HG02678 (cell line): ENCODE results near the gene ASF1B.
"Not testable (repeated sequence)": the region's sequence is repeated elsewhere in the genome, so short reads cannot be mapped to it uniquely, and the experiment has no call there.

Source experiments
- ATAC-seq: cut with Tn5 transposase; IDR thresholded peaks from one replicate; pipeline ENCODE4 v1.9.1; 2021; ENCODE audit warnings: mild to moderate bottlenecking, moderate library complexity; ENCODE audit not compliant: unreplicated experiment

The ASF1B gene

GRCh38 chr19:14136509-14137281 is at the start of gene ASF1B:
Gene ASF1B (minus strand): TSS chr19:14136589. CDS start chr19:14136456, 133 bp downstream.
- ATAC-seq = peak; percentile 82

GRCh38 chr19:14185691-14186090 is 49.3 kb upstream of the ASF1B start:
- ATAC-seq = not testable (repeated sequence)

DNA sequence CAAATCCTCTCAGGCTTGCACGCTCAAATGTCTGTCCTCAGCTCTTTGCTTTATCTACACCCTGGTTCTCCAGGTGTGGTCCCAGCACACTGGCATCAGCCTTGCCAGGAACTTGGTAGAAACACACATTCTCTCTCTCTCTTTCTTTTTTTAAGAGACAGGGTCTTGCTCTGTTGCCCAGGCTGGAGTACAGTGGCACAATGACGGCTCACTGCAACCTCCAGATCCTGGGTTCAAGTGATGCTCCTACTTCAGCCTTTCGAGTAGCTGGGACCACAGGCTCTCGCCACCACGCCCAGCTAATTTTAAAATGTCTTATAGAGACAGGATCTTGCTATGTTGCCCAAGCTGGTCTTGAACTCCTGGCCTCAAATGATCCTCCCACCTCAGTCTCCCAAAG is 48.8 kb upstream of the ASF1B start:
- ATAC-seq = no peak

- no peak for ATAC-seq
These were observed 47.5 kb upstream of the ASF1B start for GRCh38 chr19:14183741-14184350.

GRCh38 chr19:14182476-14182875 is 46.1 kb upstream of the ASF1B start:
- ATAC-seq = no peak

DNA sequence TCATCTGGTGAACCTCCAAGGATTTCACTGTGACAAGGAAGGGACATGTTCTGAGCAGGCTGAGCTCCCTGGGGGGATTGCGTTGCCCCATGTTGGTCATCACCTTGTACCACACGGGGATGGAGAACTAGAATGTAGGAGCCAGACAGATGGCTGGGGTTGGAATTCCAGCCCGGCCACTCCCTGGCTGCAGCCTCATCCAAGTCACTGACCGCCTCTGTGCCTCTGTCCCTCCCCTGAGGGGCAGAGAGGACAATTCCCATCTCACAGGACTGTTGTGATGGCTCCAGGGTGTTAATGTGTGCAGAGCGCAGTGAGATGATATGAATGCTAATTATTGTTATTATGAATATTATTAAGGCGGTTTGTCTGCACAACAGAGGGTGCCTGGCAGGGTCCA is 45.5 kb upstream of the ASF1B start:
- no peak for ATAC-seq

DNA sequence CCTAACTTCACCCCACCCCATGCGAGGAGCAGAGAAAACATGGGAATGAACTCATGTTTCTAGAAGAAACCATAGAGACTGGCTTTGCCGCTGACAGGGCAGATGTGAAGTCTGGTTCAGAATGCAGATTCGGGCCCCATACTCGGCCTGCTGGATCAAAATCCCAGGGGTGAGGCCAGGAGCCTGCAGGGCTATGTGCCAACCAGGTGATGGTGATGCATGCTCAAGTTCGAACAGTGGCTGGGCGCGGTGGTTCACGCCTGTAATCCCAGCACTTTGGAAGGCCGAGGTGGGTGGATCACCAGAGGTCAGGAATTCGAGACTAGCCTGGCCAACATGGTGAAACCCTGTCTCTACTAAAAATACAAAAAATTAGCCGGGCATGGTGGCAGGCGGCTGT is 44.8 kb upstream of the ASF1B start:
- ATAC-seq = not testable (repeated sequence)

GRCh38 chr19:14177496-14178074 is 41.2 kb upstream of the ASF1B start:
- ATAC-seq = no peak

GRCh38 chr19:14175351-14175792 is 39.0 kb upstream of the ASF1B start:
- no peak for ATAC-seq

DNA sequence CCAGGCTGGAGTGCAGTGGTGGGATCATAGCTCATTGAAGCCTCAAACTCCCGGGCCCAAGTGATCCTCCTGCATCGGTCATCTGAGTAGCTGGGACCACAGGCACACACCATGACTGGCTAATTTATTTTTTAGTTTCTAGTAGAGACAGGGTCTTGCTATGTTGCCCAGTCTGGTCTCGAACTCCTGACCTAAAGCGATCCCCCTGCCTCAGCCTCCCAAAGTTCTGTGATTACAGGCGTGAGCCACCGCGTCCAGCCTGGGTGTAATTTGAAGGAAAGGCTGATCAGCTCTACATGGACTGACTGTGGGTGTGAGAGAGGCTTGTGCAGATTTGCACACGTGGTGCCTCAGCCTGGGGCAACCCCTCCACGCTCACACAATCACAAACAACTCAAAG is 38.5 kb upstream of the ASF1B start:
- no peak for ATAC-seq

- no peak for ATAC-seq
These were observed 32.6 kb upstream of the ASF1B start for GRCh38 chr19:14168993-14169392.

DNA sequence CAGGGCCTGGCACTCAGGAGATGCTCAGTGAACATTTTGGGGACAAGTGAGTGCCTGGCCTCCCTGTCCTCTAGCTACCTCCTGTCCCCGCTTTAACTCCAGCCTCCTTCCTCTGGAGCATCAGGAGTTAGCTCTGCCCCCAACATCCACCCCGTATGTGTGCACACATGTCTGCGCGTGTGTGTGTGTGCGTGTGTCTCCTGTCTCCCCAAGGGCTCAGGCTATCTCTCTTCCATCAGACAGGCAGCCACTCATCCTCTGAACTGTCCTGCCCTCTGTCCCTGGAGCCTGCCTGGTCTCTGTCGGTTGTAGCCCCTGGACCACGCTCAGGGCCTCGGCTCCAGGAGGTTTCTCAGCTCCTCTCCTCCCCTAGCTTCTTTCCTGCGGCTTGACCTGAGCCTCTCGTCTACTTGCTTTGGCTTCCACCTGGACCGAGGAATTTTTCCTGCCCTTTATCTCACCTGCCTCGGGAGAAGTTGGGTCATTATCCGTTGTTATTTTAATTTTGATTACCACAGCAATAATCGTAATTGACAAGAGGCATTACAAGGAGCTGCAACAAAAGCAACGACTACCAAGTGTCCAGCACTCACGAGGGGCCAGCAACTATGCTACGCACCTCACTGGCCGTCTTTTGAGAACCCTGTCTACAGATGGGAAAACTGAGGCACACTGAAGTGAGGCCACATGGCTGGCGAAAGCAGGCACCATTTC is 32.0 kb upstream of the ASF1B start:
- no peak for ATAC-seq

GRCh38 chr19:14167576-14168138 is 31.3 kb upstream of the ASF1B start:
- no peak for ATAC-seq

- no peak for ATAC-seq
These were observed 30.7 kb upstream of the ASF1B start for GRCh38 chr19:14166999-14167575.

- no peak for ATAC-seq
These were observed 29.8 kb upstream of the ASF1B start for GRCh38 chr19:14165990-14166830.

GRCh38 chr19:14164724-14165493 is 28.5 kb upstream of the ASF1B start:
- no peak for ATAC-seq

GRCh38 chr19:14164082-14164481 is 27.7 kb upstream of the ASF1B start:
- no peak for ATAC-seq

- ATAC-seq = no peak
These were observed 26.5 kb upstream of the ASF1B start for GRCh38 chr19:14162871-14163297.

DNA sequence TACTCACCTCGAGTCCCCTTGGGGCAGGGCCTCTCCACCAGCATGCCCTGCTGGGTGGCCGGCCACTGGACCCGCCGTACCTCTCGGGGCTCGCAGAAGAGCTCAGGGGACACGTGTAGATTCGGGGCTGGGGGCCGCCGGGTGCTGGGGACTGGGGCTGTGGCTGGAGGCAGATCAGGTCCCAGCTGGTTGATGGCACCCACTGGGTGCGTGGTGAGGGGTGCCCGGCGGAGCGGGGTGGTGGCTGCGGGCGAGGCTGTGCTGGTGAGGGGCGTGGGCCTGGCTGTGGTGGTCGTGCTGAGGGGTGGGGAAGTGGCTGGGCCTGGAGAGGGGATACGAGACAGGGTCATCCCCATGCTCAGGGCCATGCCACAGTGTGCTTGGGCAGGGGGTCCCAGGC is 24.9 kb upstream of the ASF1B start:
- no peak for ATAC-seq
